K562 (cell line): ENCODE results near the gene BLM. TPM values are rescaled to one million over a fixed set of nuclear protein-coding genes. Genes with fewer than 3 reads are reported as not detected.
A peak's percentile ranks its signal among the peaks of the same experiment; 100 is the strongest.

ENCODE experiments used
- CHD2 ChIP-seq: IDR thresholded peaks from 2 replicates; pipeline ENCODE4 v1.6.1; 2011; ENCODE audit warnings: low read depth, low read length
- CREM ChIP-seq: IDR thresholded peaks from 2 replicates; pipeline ENCODE4 v1.6.1; 2014; ENCODE audit warnings: antibody characterized with exemption, low read depth
- E2F1 ChIP-seq: sonication (generic); formaldehyde crosslinking; IDR thresholded peaks from 2 replicates; pipeline ENCODE4 v1.8.1; 2023; ENCODE audit warnings: mild to moderate bottlenecking, missing genetic modification reagents, moderate library complexity
- FOXM1 ChIP-seq, 2 experiments: fragments of 450-650 bp in 1 of 2; sonication (generic) in 1 of 2; formaldehyde crosslinking in 1 of 2; IDR thresholded peaks; 2 replicates each; pipeline versions ENCODE4 v1.6.1 to v1.9.0; 2017 to 2022; ENCODE audit warnings: low read depth in 2 of 2, mild to moderate bottlenecking in 2 of 2, missing genetic modification reagents in 1 of 2, moderate library complexity in 1 of 2
- HIVEP1 ChIP-seq: fragments of 250-450 bp; sonication (Bioruptor Pico); IDR thresholded peaks from 2 replicates; pipeline ENCODE4 v1.4.0; 2020; ENCODE audit warnings: mild to moderate bottlenecking
- HMGXB4 ChIP-seq: sonication (generic); formaldehyde crosslinking; IDR thresholded peaks from 2 replicates; pipeline ENCODE4 v1.8.1; 2023; ENCODE audit warnings: mild to moderate bottlenecking, missing genetic modification reagents
- KLF6 ChIP-seq: fragments of 250-450 bp; sonication (Bioruptor Pico); IDR thresholded peaks from 2 replicates; pipeline ENCODE4 v1.4.0; 2020; ENCODE audit warnings: mild to moderate bottlenecking, moderate library complexity, borderline replicate concordance
- MED1 ChIP-seq: sonication (generic); formaldehyde crosslinking; IDR thresholded peaks from 2 replicates; pipeline ENCODE4 v1.8.1; 2023; ENCODE audit warnings: missing genetic modification reagents, borderline replicate concordance
- NFATC3 ChIP-seq: fragments of 450-650 bp; IDR thresholded peaks from 2 replicates; pipeline ENCODE4 v1.6.1; 2017; ENCODE audit warnings: mild to moderate bottlenecking
- NFIC ChIP-seq: fragments of 450-650 bp; IDR thresholded peaks from 2 replicates; pipeline ENCODE4 v1.6.1; 2017; ENCODE audit warnings: mild to moderate bottlenecking, inconsistent platforms
- PCBP2 ChIP-seq: fragments of 200-400 bp; formaldehyde crosslinking; IDR thresholded peaks from 2 replicates; pipeline ENCODE4 v1.6.1; 2018; ENCODE audit warnings: low read length, low read depth, mild to moderate bottlenecking, moderate library complexity; ENCODE audit not compliant: poor library complexity, severe bottlenecking
- PHTF2 ChIP-seq: fragments of 250-450 bp; sonication (Bioruptor Pico); IDR thresholded peaks from 2 replicates; pipeline ENCODE4 v1.5.0; 2021; ENCODE audit warnings: mild to moderate bottlenecking
- SAFB2 ChIP-seq: fragments of 200-400 bp; formaldehyde crosslinking; IDR thresholded peaks from 2 replicates; pipeline ENCODE4 v1.6.1; 2018; ENCODE audit warnings: borderline replicate concordance, low read length, low read depth, moderate library complexity; ENCODE audit not compliant: severe bottlenecking
- SIN3A ChIP-seq, 2 experiments: fragments of 150-350 bp in 1 of 2; IDR thresholded peaks; 2 replicates each; pipeline ENCODE4 v1.6.1; 2011 to 2016; ENCODE audit warnings: borderline replicate concordance in 2 of 2, low read depth in 2 of 2, low read length in 2 of 2, mild to moderate bottlenecking in 2 of 2, moderate library complexity in 2 of 2; ENCODE audit not compliant: control insufficient read depth in 1 of 2
- STAT6 ChIP-seq: sonication (generic); formaldehyde crosslinking; IDR thresholded peaks from 2 replicates; pipeline ENCODE4 v1.8.1; 2023; ENCODE audit warnings: mild to moderate bottlenecking, missing genetic modification reagents
- TFAM ChIP-seq: fragments of 250-450 bp; sonication (Bioruptor Pico); conservative IDR thresholded peaks from 2 replicates; pipeline ENCODE4 v1.5.0; 2021; ENCODE audit warnings: mild to moderate bottlenecking, moderate library complexity
- THAP7 ChIP-seq: fragments of 250-450 bp; sonication (Bioruptor Pico); IDR thresholded peaks from 2 replicates; pipeline ENCODE4 v1.5.0; 2021
- TRIM24 ChIP-seq, 2 experiments: fragments of 450-650 bp; IDR thresholded peaks; 2 replicates each; pipeline ENCODE4 v1.6.1; 2016
- ZNF124 ChIP-seq: sonication (generic); formaldehyde crosslinking; IDR thresholded peaks from 2 replicates; pipeline ENCODE4 v1.8.1; 2022; ENCODE audit warnings: missing genetic modification reagents
- ZNF717 ChIP-seq: fragments of 250-450 bp; sonication (Bioruptor Pico); IDR thresholded peaks from 2 replicates; pipeline ENCODE4 v1.5.0; 2021
- polyA plus RNA-seq, 8 experiments: library from polyadenylated mRNA; depleted of rRNA in 4 of 8; stranded (reverse) in 5 of 8; unstranded in 3 of 8; fragments of >200 nt; fragmentation: Nextera tagmentation in 2 of 8; fragmentation: Illumina TruSeq in 1 of 8; extraction: Ambion mirVana in 2 of 8; extraction: Trizol in 1 of 8; gene quantifications; 2 replicates each; pipeline versions ENCODE4 v1.2.1 to v1.2.3, GENCODE V29; 2011 to 2014; ENCODE audit warnings: inconsistent platforms in 1 of 8, missing spikeins in 1 of 8
- total RNA-seq, 7 experiments: library from RNA; depleted of rRNA in 6 of 7; stranded (reverse); fragments of >200 nt in 6 of 7; fragmentation: Illumina TruSeq in 2 of 7; extraction: Trizol in 2 of 7; gene quantifications; 2 replicates each; pipeline versions ENCODE4 v1.2.1 to v1.2.3, GENCODE V29; 2011 to 2021; ENCODE audit warnings: low replicate concordance in 1 of 7
- TF ChIP-seq, protein P1 (sequence below): sonication (generic); formaldehyde crosslinking; IDR thresholded peaks from 2 replicates; pipeline ENCODE4 v1.8.0; 2022; ENCODE audit warnings: mild to moderate bottlenecking, missing genetic modification reagents, borderline replicate concordance

BLM gene
- total and polyA plus RNA-seq, 9 of the 15 experiments (the other 6 are each of a cell fraction or from before 2014, with no cell fraction given): 21.0 to 56.0 (median 43.9) TPM

DNA sequence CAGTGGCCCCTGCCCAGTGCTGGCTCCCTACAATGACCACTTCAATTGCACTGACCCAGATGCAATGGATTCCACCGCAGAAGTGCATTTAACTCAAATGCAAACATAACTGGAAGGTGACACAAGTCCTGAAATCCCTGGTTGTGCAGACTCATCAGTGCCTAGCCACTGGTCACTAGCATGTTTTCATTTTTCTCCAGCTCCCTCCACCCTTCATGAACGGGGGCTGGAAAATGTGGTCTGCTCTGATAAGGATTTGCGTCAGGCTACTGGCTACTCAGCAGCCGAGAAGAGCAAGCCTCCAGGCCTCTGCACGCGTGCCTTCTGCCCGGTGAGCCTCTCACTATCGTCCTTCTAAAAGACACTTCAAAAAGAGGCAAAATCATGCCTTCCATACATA, 123.8 kb downstream of the BLM start (continued):
- TF ChIP-seq PCBP2 (no peak), TRIM24 (IDR thresholded peaks at IDR 0.05) (peak; percentile 76 to 87; a peak in 3 of 4 replicates), KLF6 (no peak), E2F1 (CRISPR knock-in tag) (no peak), NFATC3 (no peak), MED1 (CRISPR knock-in tag) (no peak), NFIC (peak; percentile 82), PHTF2 (no peak), FOXM1 (IDR thresholded peaks at IDR 0.05; ENCODE audit: low read depth) (peak; percentile 90), FOXM1 (CRISPR knock-in tag; IDR thresholded peaks at IDR 0.05; ENCODE audit: low read depth) (no peak), SIN3A (IDR thresholded peaks at IDR 0.05; ENCODE audit: borderline replicate concordance in 2 of 2, control insufficient read depth in 1 of 2, low read depth in 2 of 2, low read length in 2 of 2) (no peak), THAP7 (CRISPR knock-in tag) (no peak), CREM (peak; percentile 91), ZNF717 (CRISPR knock-in tag) (no peak), HIVEP1 (CRISPR knock-in tag) (no peak), CHD2 (no peak), TFAM (no peak), ZNF124 (no peak), HMGXB4 (no peak), STAT6 (no peak), SAFB2 (no peak)
- TF ChIP-seq, protein P1, sequence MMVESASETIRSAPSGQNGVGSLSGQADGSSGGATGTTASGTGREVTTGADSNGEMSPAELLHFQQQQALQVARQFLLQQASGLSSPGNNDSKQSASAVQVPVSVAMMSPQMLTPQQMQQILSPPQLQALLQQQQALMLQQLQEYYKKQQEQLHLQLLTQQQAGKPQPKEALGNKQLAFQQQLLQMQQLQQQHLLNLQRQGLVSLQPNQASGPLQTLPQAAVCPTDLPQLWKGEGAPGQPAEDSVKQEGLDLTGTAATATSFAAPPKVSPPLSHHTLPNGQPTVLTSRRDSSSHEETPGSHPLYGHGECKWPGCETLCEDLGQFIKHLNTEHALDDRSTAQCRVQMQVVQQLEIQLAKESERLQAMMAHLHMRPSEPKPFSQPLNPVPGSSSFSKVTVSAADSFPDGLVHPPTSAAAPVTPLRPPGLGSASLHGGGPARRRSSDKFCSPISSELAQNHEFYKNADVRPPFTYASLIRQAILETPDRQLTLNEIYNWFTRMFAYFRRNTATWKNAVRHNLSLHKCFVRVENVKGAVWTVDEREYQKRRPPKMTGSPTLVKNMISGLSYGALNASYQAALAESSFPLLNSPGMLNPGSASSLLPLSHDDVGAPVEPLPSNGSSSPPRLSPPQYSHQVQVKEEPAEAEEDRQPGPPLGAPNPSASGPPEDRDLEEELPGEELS (CRISPR knock-in tag): no peak
